ENCODE measurements around the gene SPPL2B. TPM values are rescaled to one million over a fixed set of nuclear protein-coding genes. Genes with fewer than 3 reads are reported as not detected.

Gene SPPL2B
- total and polyA plus RNA-seq, 2 experiments from 2014 or later: 23.5 to 51.0 TPM

GRCh38 chr19:2375353-2376121 lies 47.1 kb downstream of the SPPL2B start (continued):
- TF ChIP-seq STAT1 (IDR thresholded peaks at IDR 0.05; ENCODE audit: unreplicated experiment): no peak
- TF ChIP-seq POLR2AphosphoS5 (IDR thresholded peaks at IDR 0.05; ENCODE audit: low read depth): no peak
- no peak for TF ChIP-seq CREB1 (CRISPR knock-in tag; IDR thresholded peaks at IDR 0.05; ENCODE audit: low read depth)
- TF ChIP-seq ZNF462 (CRISPR knock-in tag; IDR thresholded peaks at IDR 0.05): no peak

- no peak overlapping the region for H3K4me3 Mint-ChIP-seq
- Histone ChIP-seq H3K9me2 (ENCODE audit: insufficient read depth) (0 out of 2 replicates have a peak, but pooled peaks cover 3% of the 10 kb centered on the region), H3F3A (replicated peaks; ENCODE audit: low read depth) (no peaks in the 10 kb centered on the region; the same call in 1 of the 2 replicates), H2AFZ (no peak overlapping the region), H3K4me3 (no peak overlapping the region), H3K36me3 (ENCODE audit: insufficient read depth) (no peaks in the 10 kb centered on the region), H4K20me1 (replicated peaks; ENCODE audit: insufficient read depth) (no peaks in the 10 kb centered on the region), H3K27me3 (ENCODE audit: insufficient read depth) (no peaks in the 10 kb centered on the region), H3K27ac (ENCODE audit: low read depth) (no peak overlapping the region), H3K79me2 (replicated peaks; ENCODE audit: insufficient read depth) (no peaks in the 10 kb centered on the region), H3K4me1 (ENCODE audit: insufficient read depth) (no peaks in the 10 kb centered on the region), H3K4me2 (no peak overlapping the region)
- H3K27me3 Mint-ChIP-seq (ENCODE audit: insufficient read depth, low read depth, poor library complexity): peaks cover 20% of the 10 kb centered on the region
- H3K9me3 Mint-ChIP-seq: peaks cover 32% of the 10 kb centered on the region
- H3K36me3 Mint-ChIP-seq (ENCODE audit: low read depth): peaks cover 12% of the 10 kb centered on the region
- no peak for ATAC-seq
- H3K4me1 Mint-ChIP-seq: no peaks in the 10 kb centered on the region; the same call in 2 of the 3 replicates
- H3K27ac Mint-ChIP-seq: no peak overlapping the region
- no peak for DNase-seq (ENCODE audit: low spot score)
- TF ChIP-seq NANOG (IDR thresholded peaks at IDR 0.05; ENCODE audit: borderline replicate concordance): no peak
- no peak for TF ChIP-seq STAT1 (IDR thresholded peaks at IDR 0.05; ENCODE audit: unreplicated experiment)
- TF ChIP-seq EZH2phosphoT487 (IDR thresholded peaks at IDR 0.05; ENCODE audit: unreplicated experiment): no peak
- TF ChIP-seq REST (IDR thresholded peaks at IDR 0.05; ENCODE audit: unreplicated experiment): no peak
- TF ChIP-seq ZNF114 (CRISPR knock-in tag; IDR thresholded peaks at IDR 0.05): no peak
- TF ChIP-seq JUNB (IDR thresholded peaks at IDR 0.05; ENCODE audit: unreplicated experiment): no peak
- no peak for TF ChIP-seq POLR2AphosphoS5 (IDR thresholded peaks at IDR 0.05; ENCODE audit: low read depth)
- no peak for TF ChIP-seq ZNF331 (CRISPR knock-in tag; IDR thresholded peaks at IDR 0.05; ENCODE audit: low read depth)
Measured at GRCh38 chr19:2376784-2377519, 48.5 kb downstream of the SPPL2B start.
